H1 (cell line): ENCODE results near the gene SLC16A6. TPM values are rescaled to one million over a fixed set of nuclear protein-coding genes. Genes with fewer than 3 reads are reported as not detected.

Source experiments
- CTCF ChIA-PET: fragments of 300-600 bp; sonication (Branson Sonifier 250); formaldehyde crosslinking; loops from one replicate; lab custom pipeline; 2021; ENCODE audit not compliant: partially characterized antibody; lab: Charles Lee
- POLR2A ChIA-PET: fragments of 300-600 bp; sonication (Branson Sonifier 250); formaldehyde crosslinking; loops from one replicate; lab custom pipeline; 2021; ENCODE audit warnings: inconsistent platforms; ENCODE audit not compliant: partially characterized antibody; lab: Charles Lee
- DNase-seq, 2 experiments: peaks; one replicate each; pipeline versions ENCODE4 v3.0.0 to v3.0.0-alpha.2; 2010 to 2022; ENCODE audit warnings: low spot score in 2 of 2, low read depth in 1 of 2, mixed read lengths in 1 of 2
- FAIRE-seq: peaks from 2 replicates; lab custom pipeline; 2011; peaks lifted over from hg19 to GRCh38; lab: Jason Lieb, UNC
- H2AFZ ChIP-seq: 2 replicates; pipeline ENCODE4 v1.8.1; 2012; ENCODE audit warnings: low read length, inconsistent platforms
- H2AK5ac ChIP-seq: 2 replicates; pipeline ENCODE4 v1.6.1; 2013; ENCODE audit warnings: low read depth, low read length
- H2BK120ac ChIP-seq: replicated peaks from 2 replicates; pipeline ENCODE3; 2013; ENCODE audit warnings: low read depth, low read length, inconsistent platforms
- H2BK12ac ChIP-seq: 2 replicates; pipeline ENCODE4 v1.6.1; 2013; ENCODE audit warnings: low read depth, low read length
- H2BK15ac ChIP-seq: 2 replicates; pipeline ENCODE4 v1.6.1; 2013; ENCODE audit warnings: low read length
- H2BK20ac ChIP-seq: 2 replicates; pipeline ENCODE4 v1.6.1; 2013; ENCODE audit warnings: low read length
- H2BK5ac ChIP-seq: 2 replicates; pipeline ENCODE4 v1.6.1; 2013; ENCODE audit warnings: low read depth, low read length
- H3K14ac ChIP-seq: 2 replicates; pipeline ENCODE4 v1.6.1; 2013; ENCODE audit warnings: inconsistent platforms; ENCODE audit not compliant: insufficient read length
- H3K18ac ChIP-seq: 2 replicates; pipeline ENCODE4 v1.6.1; 2013; ENCODE audit warnings: low read length; ENCODE audit errors: extremely low read depth
- H3K23ac ChIP-seq: 2 replicates; pipeline ENCODE4 v1.6.1; 2013; ENCODE audit warnings: inconsistent platforms; ENCODE audit not compliant: insufficient read length
- H3K23me2 ChIP-seq: 2 replicates; pipeline ENCODE4 v1.6.1; 2013; ENCODE audit warnings: low read depth, low read length
- H3K27ac ChIP-seq: 2 replicates; pipeline ENCODE4 v1.6.1; 2011; ENCODE audit warnings: low read depth, low read length, inconsistent platforms
- H3K27me3 ChIP-seq, 4 experiments: replicated peaks in 1 of 4; 1 replicate in 1 of 4; 2 replicates in 3 of 4; pipeline versions ENCODE4 v1.6.1 to v1.8.1; 2011 to 2013; ENCODE audit warnings: low read length in 3 of 4, mild to moderate bottlenecking in 3 of 4, inconsistent platforms in 2 of 4, mixed read lengths in 2 of 4, moderate library complexity in 1 of 4; ENCODE audit not compliant: control insufficient read depth in 3 of 4, insufficient read depth in 3 of 4; ENCODE audit errors: extremely low read depth in 1 of 4
- H3K36me3 ChIP-seq, 4 experiments: 2 replicates each; pipeline versions ENCODE4 v1.6.1 to v1.8.1; 2011 to 2013; ENCODE audit warnings: mild to moderate bottlenecking in 4 of 4, low read length in 3 of 4, moderate library complexity in 2 of 4, control low read depth in 1 of 4, inconsistent platforms in 1 of 4; ENCODE audit not compliant: insufficient read depth in 4 of 4, control insufficient read depth in 2 of 4
- H3K4ac ChIP-seq: replicated peaks from 2 replicates; pipeline ENCODE3; 2013; ENCODE audit warnings: low read length, low read depth, mixed read lengths, inconsistent platforms; ENCODE audit not compliant: insufficient read length
- H3K4me1 ChIP-seq, 4 experiments: replicated peaks in 1 of 4; 1 replicate in 1 of 4; 2 replicates in 3 of 4; pipeline versions ENCODE4 v1.6.1 to v1.8.1; 2011 to 2013; ENCODE audit warnings: low read length in 3 of 4, inconsistent platforms in 2 of 4, mixed read lengths in 1 of 4; ENCODE audit not compliant: insufficient read depth in 4 of 4, control insufficient read depth in 3 of 4
- H3K4me2 ChIP-seq, 2 experiments: 2 replicates each; pipeline versions ENCODE4 v1.6.1 to v1.8.1; 2011 to 2013; ENCODE audit warnings: low read depth in 2 of 2, low read length in 2 of 2, control low read depth in 1 of 2, inconsistent platforms in 1 of 2, mild to moderate bottlenecking in 1 of 2; ENCODE audit not compliant: insufficient read depth in 1 of 2
- H3K4me3 ChIP-seq, 4 experiments: fragments of 200-600, 300-600 bp in 1 of 4; sonication (generic), shearing (Covaris generic), sonication (Bioruptor Twin) in 1 of 4; 2 replicates each; pipeline versions ENCODE4 v1.5.1 to v1.8.1; 2011 to 2016; ENCODE audit warnings: low read length in 4 of 4, low read depth in 3 of 4, control low read depth in 2 of 4, inconsistent platforms in 2 of 4, mild to moderate bottlenecking in 2 of 4, mixed read lengths in 1 of 4, moderate library complexity in 1 of 4; ENCODE audit not compliant: insufficient read depth in 2 of 4; ENCODE audit errors: extremely low read depth in 1 of 4
- H3K56ac ChIP-seq: replicated peaks from 2 replicates; pipeline ENCODE3; 2013; ENCODE audit warnings: low read depth, mild to moderate bottlenecking, mixed read lengths, low read length, inconsistent platforms; ENCODE audit not compliant: insufficient read length
- H3K79me1 ChIP-seq: 2 replicates; pipeline ENCODE4 v1.6.1; 2013; ENCODE audit warnings: low read depth, low read length, control low read depth
- H3K79me2 ChIP-seq, 2 experiments: 2 replicates each; pipeline versions ENCODE4 v1.6.1 to v1.8.1; 2012 to 2013; ENCODE audit warnings: low read length in 2 of 2, mild to moderate bottlenecking in 2 of 2, inconsistent platforms in 1 of 2; ENCODE audit not compliant: insufficient read depth in 2 of 2, control insufficient read depth in 1 of 2
- H3K9ac ChIP-seq, 4 experiments: replicated peaks in 1 of 4; 1 replicate in 1 of 4; 2 replicates in 3 of 4; pipeline versions ENCODE4 v1.6.1 to v1.8.1; 2011 to 2013; ENCODE audit warnings: low read depth in 3 of 4, low read length in 3 of 4, control low read depth in 2 of 4, mild to moderate bottlenecking in 2 of 4, moderate library complexity in 2 of 4, inconsistent platforms in 1 of 4; ENCODE audit errors: extremely low read depth in 1 of 4
- H3K9me3 ChIP-seq, 2 experiments: 2 replicates each; pipeline versions ENCODE4 v1.6.1 to v1.8.1; 2012 to 2013; ENCODE audit warnings: mild to moderate bottlenecking in 2 of 2, moderate library complexity in 2 of 2, control low read depth in 1 of 2, inconsistent platforms in 1 of 2, low read depth in 1 of 2, low read length in 1 of 2, mixed read lengths in 1 of 2; ENCODE audit not compliant: insufficient read depth in 2 of 2
- H4K20me1 ChIP-seq, 2 experiments: replicated peaks in 1 of 2; 2 replicates each; pipeline versions ENCODE3 to v1.8.1; 2011 to 2013; ENCODE audit warnings: inconsistent platforms in 2 of 2, low read length in 2 of 2, mild to moderate bottlenecking in 1 of 2; ENCODE audit not compliant: insufficient read depth in 2 of 2, control insufficient read depth in 1 of 2
- H4K5ac ChIP-seq: 2 replicates; pipeline ENCODE4 v1.6.1; 2013; ENCODE audit warnings: low read length, low read depth, mixed read lengths, inconsistent platforms; ENCODE audit not compliant: insufficient read length
- H4K8ac ChIP-seq: 2 replicates; pipeline ENCODE4 v1.8.0; 2013; ENCODE audit warnings: mild to moderate bottlenecking, moderate library complexity, low read length, inconsistent platforms; ENCODE audit not compliant: insufficient read depth; ENCODE audit errors: extremely low read depth
- H4K91ac ChIP-seq: replicated peaks from 2 replicates; pipeline ENCODE3; 2013; ENCODE audit warnings: low read length, mixed read lengths, inconsistent platforms; ENCODE audit not compliant: insufficient read length
- EZH2 ChIP-seq: fragments of 200-600 bp; sonication (generic); IDR thresholded peaks from 2 replicates; pipeline ENCODE4 v1.7.1; 2012; ENCODE audit warnings: low read depth, mild to moderate bottlenecking, moderate library complexity, low read length, inconsistent platforms; ENCODE audit not compliant: severe bottlenecking
- HDAC2 ChIP-seq, 2 experiments: fragments of 300-600 bp in 1 of 2; sonication (generic) in 1 of 2; IDR thresholded peaks; 2 replicates each; pipeline ENCODE4 v1.6.1; 2011 to 2012; ENCODE audit warnings: low read depth in 2 of 2, low read length in 2 of 2, mild to moderate bottlenecking in 2 of 2, moderate library complexity in 2 of 2, borderline replicate concordance in 1 of 2, inconsistent platforms in 1 of 2
- JUND ChIP-seq: IDR thresholded peaks from 2 replicates; pipeline ENCODE4 v1.6.1; 2011; ENCODE audit warnings: mild to moderate bottlenecking, improper control_type of control experiment, low read length
- POLR2A ChIP-seq, 2 experiments: IDR thresholded peaks; 1 replicate in 1 of 2; 2 replicates in 1 of 2; pipeline ENCODE4 v1.6.1; 2011; ENCODE audit warnings: low read depth in 2 of 2, low read length in 2 of 2, mild to moderate bottlenecking in 2 of 2; ENCODE audit errors: control extremely low read depth in 1 of 2
- POU5F1 ChIP-seq: IDR thresholded peaks from 2 replicates; pipeline ENCODE4 v1.6.1; 2011; ENCODE audit warnings: low read depth, mild to moderate bottlenecking, low read length, moderate library complexity
- RAD21 ChIP-seq, 2 experiments: IDR thresholded peaks in 1 of 2; conservative IDR thresholded peaks in 1 of 2; 2 replicates each; pipeline ENCODE4 v1.6.1; 2011; ENCODE audit warnings: low read depth in 2 of 2, low read length in 2 of 2, improper control_type of control experiment in 1 of 2, inconsistent platforms in 1 of 2, mild to moderate bottlenecking in 1 of 2, moderate library complexity in 1 of 2
- RBBP5 ChIP-seq: IDR thresholded peaks from 2 replicates; pipeline ENCODE4 v1.7.1; 2012; ENCODE audit warnings: low read depth, mild to moderate bottlenecking, inconsistent platforms, low read length, moderate library complexity, borderline replicate concordance
- SP2 ChIP-seq: IDR thresholded peaks from 2 replicates; pipeline ENCODE4 v1.6.1; 2012; ENCODE audit warnings: mild to moderate bottlenecking, low read length, inconsistent platforms
- WGBS, 2 experiments: shearing (Covaris generic) in 1 of 2; methylation state at CpG; one replicate each; pipeline versions ENCODE4 v1.1.6 to v1.1.7; 2013 to 2015; ENCODE audit warnings: low lambda C conversion rate in 2 of 2, mixed read lengths in 2 of 2, inconsistent platforms in 1 of 2, low coverage in 1 of 2, missing lambda C conversion rate in 1 of 2; ENCODE audit not compliant: insufficient replicate concordance in 2 of 2, insufficient coverage in 1 of 2, insufficient read length in 1 of 2; ENCODE audit errors: extremely low coverage in 1 of 2, missing lambda C conversion rate in 1 of 2; 5-methylcytosine and 5-hydroxymethylcytosine counted together
- polyA plus RNA-seq, 7 experiments: library from polyadenylated mRNA; depleted of rRNA in 3 of 7; stranded (reverse) in 5 of 7; unstranded in 2 of 7; fragments of >200 nt in 5 of 7; fragments of 200-250 nt in 2 of 7; gene quantifications; 1 replicate in 5 of 7; 2 replicates in 1 of 7; 4 replicates in 1 of 7; pipeline versions ENCODE4 v1.2.1 to v1.2.3, GENCODE V29; 2011 to 2013; ENCODE audit warnings: missing spikeins in 2 of 7, mixed read lengths in 2 of 7
- total RNA-seq: library from RNA; stranded (reverse); fragmentation: NEBNext Ultra II Directional; extraction: Animal tissue kit (Norgen Biotek cat#: 25700); gene quantifications from 2 replicates; pipeline ENCODE4 v1.2.1, GENCODE V29; 2021
- TF ChIP-seq, protein P1 (sequence below), 3 experiments: IDR thresholded peaks; 1 replicate in 2 of 3; 2 replicates in 1 of 3; pipeline versions ENCODE4 v1.5.1 to v1.6.1; 2011; ENCODE audit warnings: low read length in 3 of 3, mild to moderate bottlenecking in 3 of 3, inconsistent platforms in 2 of 3, low read depth in 1 of 3, moderate library complexity in 1 of 3; ENCODE audit not compliant: insufficient read depth in 1 of 3; ENCODE audit errors: control extremely low read depth in 1 of 3

SLC16A6 gene
- total and polyA plus RNA-seq, 2 of the 8 experiments (the other 6 are each of a cell fraction or from before 2014, with no cell fraction given), result 0.17 to 0.22 TPM

- no peak overlapping the region for H3K14ac ChIP-seq
- 33% methylated on average over 9 of the region's 9 CpGs; no CpG with 5 or more reads in 1 of the 2 experiments for WGBS, 2 experiments
- H2BK5ac ChIP-seq, result no peak overlapping the region
- H4K5ac ChIP-seq, result no peak overlapping the region
- no peak overlapping the region for H2AFZ ChIP-seq
- H3K4me1 ChIP-seq, result peaks cover 18 to 42% (median 29%) of the 10 kb centered on the region in 4 experiments
- H3K27me3 ChIP-seq, result peaks cover 8 to 25% (median 24%) of the 10 kb centered on the region in 4 experiments
- H3K23me2 ChIP-seq, result peaks cover 22% of the 10 kb centered on the region
- no peak overlapping the region; the same call in 1 of the 2 replicates for H3K18ac ChIP-seq
- H3K23ac ChIP-seq, result no peak overlapping the region
- H2BK20ac ChIP-seq, result no peak overlapping the region
- peak overlapping the region; percentile 22; the same call in 1 of the 2 replicates for H2BK15ac ChIP-seq
- POLR2A ChIA-PET, result interaction anchor here (0.6 to 3.2 kb wide), 11 partner anchors 10 to 219 kb away, joined by 3 to 14 read pairs (median 4); partner anchors contain the start of genes AMZ2 and PRKAR1A
- no peaks in the 10 kb centered on the region for H3K36me3 ChIP-seq
- peaks cover 0 to 3% of the 10 kb centered on the region in 2 experiments for H4K20me1 ChIP-seq
- H3K9me3 ChIP-seq, result no peaks in the 10 kb centered on the region
- H3K79me2 ChIP-seq, result no peaks in the 10 kb centered on the region
- no peak overlapping the region for H4K91ac ChIP-seq
- H2AK5ac ChIP-seq, result no peak overlapping the region
- no peak overlapping the region for H3K4ac ChIP-seq
- no peak overlapping the region for H2BK12ac ChIP-seq
- DNase-seq, result no peak
- no peak for FAIRE-seq
- peak overlapping the region; percentile 68 to 86 for H3K4me2 ChIP-seq
- CTCF ChIA-PET, result interaction anchor here (0.8 to 2.1 kb wide), 13 partner anchors 10 to 152 kb away, joined by 3 to 8 read pairs (median 4); no protein-coding TSS in a partner anchor
- H3K4me3 ChIP-seq, result peak overlapping the region; percentile 41 to 67 (median 56); a peak in 7 of 8 replicates
- peak overlapping the region in 3 of 4 experiments; percentile 46 to 75 (median 75); a peak in 4 of 7 replicates for H3K9ac ChIP-seq
- H3K27ac ChIP-seq, result no peak overlapping the region
- no peak overlapping the region for H4K8ac ChIP-seq
- H3K79me1 ChIP-seq, result no peaks in the 10 kb centered on the region
- no peak overlapping the region for H3K56ac ChIP-seq
- H2BK120ac ChIP-seq, result peak overlapping the region; percentile 18
- TF ChIP-seq POLR2A (IDR thresholded peaks at IDR 0.05; ENCODE audit: control extremely low read depth in 1 of 2, low read depth in 2 of 2, low read length in 2 of 2), result no peak
- TF ChIP-seq HDAC2 (IDR thresholded peaks at IDR 0.05; ENCODE audit: borderline replicate concordance in 1 of 2, low read depth in 2 of 2, low read length in 2 of 2), result no peak
- no peak; a peak in 1 of 4 replicates for TF ChIP-seq RAD21 (IDR thresholded peaks at IDR 0.05 in 1 of 2, conservative IDR thresholded peaks at IDR 0.05 in 1 of 2; ENCODE audit: low read depth in 2 of 2, low read length in 2 of 2)
- TF ChIP-seq JUND, result no peak
- TF ChIP-seq POU5F1, result no peak
- TF ChIP-seq, protein P1, sequence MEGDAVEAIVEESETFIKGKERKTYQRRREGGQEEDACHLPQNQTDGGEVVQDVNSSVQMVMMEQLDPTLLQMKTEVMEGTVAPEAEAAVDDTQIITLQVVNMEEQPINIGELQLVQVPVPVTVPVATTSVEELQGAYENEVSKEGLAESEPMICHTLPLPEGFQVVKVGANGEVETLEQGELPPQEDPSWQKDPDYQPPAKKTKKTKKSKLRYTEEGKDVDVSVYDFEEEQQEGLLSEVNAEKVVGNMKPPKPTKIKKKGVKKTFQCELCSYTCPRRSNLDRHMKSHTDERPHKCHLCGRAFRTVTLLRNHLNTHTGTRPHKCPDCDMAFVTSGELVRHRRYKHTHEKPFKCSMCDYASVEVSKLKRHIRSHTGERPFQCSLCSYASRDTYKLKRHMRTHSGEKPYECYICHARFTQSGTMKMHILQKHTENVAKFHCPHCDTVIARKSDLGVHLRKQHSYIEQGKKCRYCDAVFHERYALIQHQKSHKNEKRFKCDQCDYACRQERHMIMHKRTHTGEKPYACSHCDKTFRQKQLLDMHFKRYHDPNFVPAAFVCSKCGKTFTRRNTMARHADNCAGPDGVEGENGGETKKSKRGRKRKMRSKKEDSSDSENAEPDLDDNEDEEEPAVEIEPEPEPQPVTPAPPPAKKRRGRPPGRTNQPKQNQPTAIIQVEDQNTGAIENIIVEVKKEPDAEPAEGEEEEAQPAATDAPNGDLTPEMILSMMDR (IDR thresholded peaks at IDR 0.05; ENCODE audit: control extremely low read depth in 1 of 3, insufficient read depth in 1 of 3, low read depth in 1 of 3, low read length in 3 of 3), result no peak
- TF ChIP-seq EZH2, result no peak
- TF ChIP-seq SP2, result no peak
- TF ChIP-seq RBBP5, result no peak
These were observed 1.7 kb upstream of the SLC16A6 start for GRCh38 chr17:68292689-68293040.
